ENCODE data around the gene LRMDA.

DNA sequence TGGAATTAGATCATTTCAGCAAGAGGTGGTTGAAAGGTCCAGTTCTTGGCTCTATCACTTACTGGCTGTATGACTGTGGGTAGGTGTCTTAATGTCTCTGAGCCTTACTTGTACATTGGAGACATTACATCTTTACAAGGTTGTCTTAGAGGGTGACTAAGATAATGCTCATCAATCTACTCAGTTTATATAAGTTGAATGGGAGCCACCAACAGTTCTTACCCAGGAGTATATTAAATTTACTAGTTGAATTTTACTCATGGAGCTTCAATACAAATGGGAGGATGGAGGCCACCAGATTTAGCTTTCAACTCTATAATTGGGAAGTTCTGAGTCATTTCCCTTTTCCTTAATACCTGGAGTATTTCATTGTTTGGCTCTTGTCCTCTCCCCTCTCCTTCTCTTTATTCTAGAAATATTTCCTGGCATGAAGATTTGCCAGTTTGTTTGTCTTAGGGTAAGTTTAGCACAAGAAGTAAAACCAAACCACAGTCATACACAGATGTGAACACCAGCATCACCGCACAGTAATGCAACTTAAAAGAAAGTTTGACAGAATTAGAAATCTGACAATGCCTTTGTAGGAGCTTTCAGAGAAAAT is 222.8 kb downstream of the LRMDA start:
- TF ChIP-seq, protein P1, sequence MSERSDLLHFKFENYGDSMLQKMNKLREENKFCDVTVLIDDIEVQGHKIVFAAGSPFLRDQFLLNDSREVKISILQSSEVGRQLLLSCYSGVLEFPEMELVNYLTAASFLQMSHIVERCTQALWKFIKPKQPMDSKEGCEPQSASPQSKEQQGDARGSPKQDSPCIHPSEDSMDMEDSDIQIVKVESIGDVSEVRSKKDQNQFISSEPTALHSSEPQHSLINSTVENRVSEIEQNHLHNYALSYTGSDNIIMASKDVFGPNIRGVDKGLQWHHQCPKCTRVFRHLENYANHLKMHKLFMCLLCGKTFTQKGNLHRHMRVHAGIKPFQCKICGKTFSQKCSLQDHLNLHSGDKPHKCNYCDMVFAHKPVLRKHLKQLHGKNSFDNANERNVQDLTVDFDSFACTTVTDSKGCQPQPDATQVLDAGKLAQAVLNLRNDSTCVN (CRISPR knock-in tag; IDR thresholded peaks at IDR 0.05; ENCODE audit: borderline replicate concordance) = no peak
- TF ChIP-seq MXI1 (IDR thresholded peaks at IDR 0.05; ENCODE audit: borderline replicate concordance, low read depth, low read length) (no peak), ZBTB40 (IDR thresholded peaks at IDR 0.05) (no peak), ZBTB40 (CRISPR knock-in tag; IDR thresholded peaks at IDR 0.05) (no peak), HDAC6 (IDR thresholded peaks at IDR 0.05; ENCODE audit: low read depth, low read length) (no peak), POLR2A (IDR thresholded peaks at IDR 0.05; ENCODE audit: insufficient read depth in 1 of 2, low read depth in 2 of 2, low read length in 2 of 2) (no peak), ARID3A (IDR thresholded peaks at IDR 0.05; ENCODE audit: low read depth, low read length) (no peak), ZNF850 (CRISPR knock-in tag; conservative IDR thresholded peaks at IDR 0.05) (no peak), ARNT2 (CRISPR knock-in tag; IDR thresholded peaks at IDR 0.05; ENCODE audit: low read depth) (no peak), CCDC6 (CRISPR knock-in tag; IDR thresholded peaks at IDR 0.05) (no peak)
- TF ChIP-seq, protein P2, sequence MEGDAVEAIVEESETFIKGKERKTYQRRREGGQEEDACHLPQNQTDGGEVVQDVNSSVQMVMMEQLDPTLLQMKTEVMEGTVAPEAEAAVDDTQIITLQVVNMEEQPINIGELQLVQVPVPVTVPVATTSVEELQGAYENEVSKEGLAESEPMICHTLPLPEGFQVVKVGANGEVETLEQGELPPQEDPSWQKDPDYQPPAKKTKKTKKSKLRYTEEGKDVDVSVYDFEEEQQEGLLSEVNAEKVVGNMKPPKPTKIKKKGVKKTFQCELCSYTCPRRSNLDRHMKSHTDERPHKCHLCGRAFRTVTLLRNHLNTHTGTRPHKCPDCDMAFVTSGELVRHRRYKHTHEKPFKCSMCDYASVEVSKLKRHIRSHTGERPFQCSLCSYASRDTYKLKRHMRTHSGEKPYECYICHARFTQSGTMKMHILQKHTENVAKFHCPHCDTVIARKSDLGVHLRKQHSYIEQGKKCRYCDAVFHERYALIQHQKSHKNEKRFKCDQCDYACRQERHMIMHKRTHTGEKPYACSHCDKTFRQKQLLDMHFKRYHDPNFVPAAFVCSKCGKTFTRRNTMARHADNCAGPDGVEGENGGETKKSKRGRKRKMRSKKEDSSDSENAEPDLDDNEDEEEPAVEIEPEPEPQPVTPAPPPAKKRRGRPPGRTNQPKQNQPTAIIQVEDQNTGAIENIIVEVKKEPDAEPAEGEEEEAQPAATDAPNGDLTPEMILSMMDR (CRISPR knock-in tag; IDR thresholded peaks at IDR 0.05) = no peak
- TF ChIP-seq, protein P3, sequence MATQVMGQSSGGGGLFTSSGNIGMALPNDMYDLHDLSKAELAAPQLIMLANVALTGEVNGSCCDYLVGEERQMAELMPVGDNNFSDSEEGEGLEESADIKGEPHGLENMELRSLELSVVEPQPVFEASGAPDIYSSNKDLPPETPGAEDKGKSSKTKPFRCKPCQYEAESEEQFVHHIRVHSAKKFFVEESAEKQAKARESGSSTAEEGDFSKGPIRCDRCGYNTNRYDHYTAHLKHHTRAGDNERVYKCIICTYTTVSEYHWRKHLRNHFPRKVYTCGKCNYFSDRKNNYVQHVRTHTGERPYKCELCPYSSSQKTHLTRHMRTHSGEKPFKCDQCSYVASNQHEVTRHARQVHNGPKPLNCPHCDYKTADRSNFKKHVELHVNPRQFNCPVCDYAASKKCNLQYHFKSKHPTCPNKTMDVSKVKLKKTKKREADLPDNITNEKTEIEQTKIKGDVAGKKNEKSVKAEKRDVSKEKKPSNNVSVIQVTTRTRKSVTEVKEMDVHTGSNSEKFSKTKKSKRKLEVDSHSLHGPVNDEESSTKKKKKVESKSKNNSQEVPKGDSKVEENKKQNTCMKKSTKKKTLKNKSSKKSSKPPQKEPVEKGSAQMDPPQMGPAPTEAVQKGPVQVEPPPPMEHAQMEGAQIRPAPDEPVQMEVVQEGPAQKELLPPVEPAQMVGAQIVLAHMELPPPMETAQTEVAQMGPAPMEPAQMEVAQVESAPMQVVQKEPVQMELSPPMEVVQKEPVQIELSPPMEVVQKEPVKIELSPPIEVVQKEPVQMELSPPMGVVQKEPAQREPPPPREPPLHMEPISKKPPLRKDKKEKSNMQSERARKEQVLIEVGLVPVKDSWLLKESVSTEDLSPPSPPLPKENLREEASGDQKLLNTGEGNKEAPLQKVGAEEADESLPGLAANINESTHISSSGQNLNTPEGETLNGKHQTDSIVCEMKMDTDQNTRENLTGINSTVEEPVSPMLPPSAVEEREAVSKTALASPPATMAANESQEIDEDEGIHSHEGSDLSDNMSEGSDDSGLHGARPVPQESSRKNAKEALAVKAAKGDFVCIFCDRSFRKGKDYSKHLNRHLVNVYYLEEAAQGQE (IDR thresholded peaks at IDR 0.05; ENCODE audit: borderline replicate concordance in 1 of 2, low read depth in 1 of 2, low read length in 2 of 2) = no peak
- TF ChIP-seq, protein P4, sequence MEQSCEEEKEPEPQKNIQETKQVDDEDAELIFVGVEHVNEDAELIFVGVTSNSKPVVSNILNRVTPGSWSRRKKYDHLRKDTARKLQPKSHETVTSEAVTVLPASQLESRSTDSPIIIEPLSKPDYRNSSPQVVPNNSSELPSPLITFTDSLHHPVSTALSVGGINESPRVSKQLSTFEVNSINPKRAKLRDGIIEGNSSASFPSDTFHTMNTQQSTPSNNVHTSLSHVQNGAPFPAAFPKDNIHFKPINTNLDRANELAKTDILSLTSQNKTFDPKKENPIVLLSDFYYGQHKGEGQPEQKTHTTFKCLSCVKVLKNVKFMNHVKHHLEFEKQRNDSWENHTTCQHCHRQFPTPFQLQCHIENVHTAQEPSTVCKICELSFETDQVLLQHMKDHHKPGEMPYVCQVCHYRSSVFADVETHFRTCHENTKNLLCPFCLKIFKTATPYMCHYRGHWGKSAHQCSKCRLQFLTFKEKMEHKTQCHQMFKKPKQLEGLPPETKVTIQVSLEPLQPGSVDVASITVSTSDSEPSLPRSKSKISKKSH (CRISPR knock-in tag; IDR thresholded peaks at IDR 0.05; ENCODE audit: borderline replicate concordance) = no peak

Data from HepG2 (cell line).